ENCODE data around the gene GRAP2.
"Not testable (repeated sequence)": the region's sequence is repeated elsewhere in the genome, so short reads cannot be mapped to it uniquely, and the experiment has no call there.

Gene GRAP2

DNA sequence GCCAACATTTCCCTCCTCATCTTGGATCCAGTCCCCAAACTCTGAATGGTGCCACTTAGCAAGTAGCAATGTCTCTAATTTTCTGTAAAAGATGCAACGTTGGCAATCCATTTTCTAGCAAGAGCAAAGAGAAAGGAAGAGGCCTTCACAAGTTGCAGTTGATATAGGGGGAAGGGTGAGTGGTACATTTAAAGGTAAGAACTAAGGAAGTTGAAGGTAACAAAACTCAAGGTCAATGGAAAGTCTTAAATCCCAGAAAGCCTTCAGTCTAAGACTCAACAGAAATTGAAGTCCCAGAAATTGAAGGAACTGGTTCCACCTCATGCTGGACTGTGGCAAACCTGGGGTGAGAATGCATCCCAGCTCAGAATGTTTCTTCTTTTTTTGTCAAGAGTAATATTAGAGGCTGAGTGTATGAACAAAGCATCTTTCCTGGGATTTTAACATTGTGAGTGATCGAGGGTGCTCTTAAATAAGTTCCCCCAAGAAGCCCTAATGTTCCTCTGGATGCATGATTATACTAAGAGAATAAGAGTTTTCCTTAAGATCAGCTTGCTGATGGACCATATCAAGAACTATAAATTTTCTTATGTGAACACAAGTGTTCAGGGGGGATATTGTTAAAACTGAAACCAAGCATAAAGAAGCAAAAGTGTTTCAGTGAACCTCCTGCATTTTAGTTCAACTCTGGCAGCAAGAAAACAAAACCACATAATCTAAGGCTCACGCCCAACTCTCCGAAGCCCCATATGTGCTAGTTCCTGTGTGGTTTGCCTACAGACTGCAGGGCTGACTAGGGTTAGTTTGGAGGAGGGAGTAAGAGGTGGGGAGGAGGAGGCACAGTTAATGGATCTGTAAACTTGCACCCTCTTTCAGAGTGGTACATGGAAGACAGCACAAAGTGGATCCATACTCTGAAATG lies at the start of gene GRAP2:
Gene GRAP2 (plus strand): TSS at position 779 of the 922 bp plus-strand sequence. CDS start 46,023 bp downstream, outside the sequence.
- DNase-seq, result peak in 2 of 4 experiments; percentile 23 to 27

DNA sequence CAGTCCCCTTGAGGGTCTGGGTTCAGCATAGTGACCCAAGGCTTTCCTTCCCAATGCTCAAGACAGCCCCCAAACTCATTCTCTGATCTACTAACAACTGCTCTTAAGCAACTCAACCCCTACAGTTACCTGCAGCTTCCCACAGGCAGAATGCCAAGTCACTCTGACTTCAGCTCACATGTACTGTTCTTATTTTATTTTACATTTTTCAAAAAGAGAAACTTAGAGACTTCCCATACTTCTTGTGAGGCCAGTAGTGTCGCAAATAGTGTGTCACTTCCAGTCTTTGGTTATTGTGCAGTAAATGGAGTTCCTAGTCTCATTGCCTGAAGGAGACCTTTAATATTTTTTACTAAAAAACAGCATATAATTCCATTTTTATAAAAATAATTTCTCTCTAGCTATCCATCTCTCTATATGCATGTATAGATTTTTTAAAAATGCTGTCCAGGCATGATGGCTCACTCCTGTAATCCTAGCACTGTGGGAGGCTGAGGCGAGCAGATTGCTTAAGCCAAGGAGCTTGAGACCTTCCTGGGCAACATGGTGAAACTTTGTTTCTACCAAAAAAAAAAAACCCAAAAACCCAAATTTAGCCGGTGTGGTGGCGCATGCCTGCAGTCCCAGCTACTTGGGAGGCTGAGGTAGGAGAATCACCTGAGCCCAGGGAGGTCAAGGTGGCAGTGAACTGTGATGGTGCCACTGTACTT lies 49.1 kb upstream of the GRAP2 start:
- no peak for DNase-seq

DNA sequence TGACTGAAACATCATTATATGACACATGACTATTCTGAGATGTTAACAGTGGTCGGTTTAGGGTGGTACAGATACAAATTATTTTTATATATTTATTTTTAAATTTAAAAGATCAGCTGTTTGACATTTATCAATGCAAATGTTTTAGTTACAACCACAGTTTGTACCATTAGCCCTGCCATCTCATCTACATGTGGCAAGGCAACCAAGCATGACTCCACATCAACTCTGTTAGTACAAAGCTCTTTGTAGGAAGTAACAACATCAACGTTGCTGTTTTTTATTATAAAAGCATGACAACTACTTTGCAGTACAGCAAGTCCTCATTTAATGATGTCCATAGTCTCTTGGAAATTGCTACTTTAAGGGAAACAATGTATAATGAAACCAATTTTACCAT lies 48.1 kb upstream of the GRAP2 start:
- no peak for DNase-seq

DNA sequence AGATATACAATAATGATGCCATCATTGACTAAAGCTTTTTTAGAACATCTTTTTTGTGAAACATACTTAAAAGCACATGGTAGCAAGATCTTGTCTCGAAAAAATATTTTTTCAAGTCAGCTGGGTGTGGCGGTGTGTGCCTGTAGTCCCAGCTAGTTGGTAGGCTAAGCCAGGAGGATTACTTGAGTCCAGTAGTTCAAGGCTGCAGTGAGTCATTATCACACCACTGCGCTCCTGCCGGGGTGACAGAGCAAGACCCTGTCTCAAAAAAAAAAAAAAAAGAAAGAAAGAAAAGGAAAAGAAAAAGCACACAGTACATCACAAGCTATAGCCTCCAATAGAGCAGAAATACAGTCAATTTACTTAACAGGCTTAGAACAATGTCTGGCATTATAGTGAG lies 44.3 kb upstream of the GRAP2 start:
- no peak for DNase-seq

DNA sequence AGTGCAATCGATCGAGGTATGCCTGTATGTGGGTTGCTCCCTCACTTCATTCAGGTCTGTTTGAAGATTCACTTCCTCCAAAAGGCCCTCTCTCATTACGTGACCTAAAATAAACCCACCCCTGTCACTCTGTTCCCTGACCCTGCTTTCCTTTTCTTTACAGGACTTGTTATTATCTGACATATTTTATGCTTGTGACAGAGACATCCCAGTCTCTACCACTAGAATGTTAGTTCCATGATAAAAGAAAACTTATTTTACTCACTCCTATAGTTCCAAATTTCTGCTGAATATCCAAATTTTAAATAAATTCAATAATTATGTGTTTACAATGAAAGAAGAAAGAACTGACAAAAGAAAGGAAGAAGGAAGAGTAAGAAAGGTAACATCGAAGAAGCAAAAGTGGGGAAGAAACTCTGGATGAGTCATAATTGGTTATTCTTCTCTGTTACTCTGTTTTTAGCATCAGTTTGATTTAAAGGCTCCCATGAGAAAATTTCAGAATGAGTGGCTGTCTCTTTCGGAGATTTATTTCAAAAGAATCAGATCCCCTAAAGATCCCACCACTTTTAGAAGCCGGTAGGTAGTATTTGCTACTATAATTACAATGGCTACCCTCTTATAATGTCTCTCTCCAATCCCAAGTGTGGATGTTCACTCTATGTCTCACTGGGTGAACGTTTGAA lies 40.8 kb upstream of the GRAP2 start:
- DNase-seq, result no peak

DNA sequence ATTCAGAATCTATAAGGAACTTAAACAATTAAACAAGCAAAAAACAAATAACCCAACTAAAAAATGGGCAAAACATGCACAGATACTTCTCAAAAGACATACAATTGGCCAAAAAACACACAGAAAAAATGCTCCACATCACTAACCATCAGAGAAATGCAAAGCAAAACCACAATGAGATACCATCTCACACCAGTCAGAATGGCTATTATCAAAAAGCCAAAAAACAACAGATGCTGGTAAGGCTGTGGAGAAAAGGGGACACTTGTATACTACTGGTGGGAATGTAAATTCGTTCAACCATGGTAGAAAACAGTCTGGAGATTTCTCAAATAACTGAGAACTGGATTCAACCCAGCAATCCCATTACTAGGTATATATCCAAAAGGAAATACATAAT lies 32.1 kb upstream of the GRAP2 start:
- no peak for DNase-seq

DNA sequence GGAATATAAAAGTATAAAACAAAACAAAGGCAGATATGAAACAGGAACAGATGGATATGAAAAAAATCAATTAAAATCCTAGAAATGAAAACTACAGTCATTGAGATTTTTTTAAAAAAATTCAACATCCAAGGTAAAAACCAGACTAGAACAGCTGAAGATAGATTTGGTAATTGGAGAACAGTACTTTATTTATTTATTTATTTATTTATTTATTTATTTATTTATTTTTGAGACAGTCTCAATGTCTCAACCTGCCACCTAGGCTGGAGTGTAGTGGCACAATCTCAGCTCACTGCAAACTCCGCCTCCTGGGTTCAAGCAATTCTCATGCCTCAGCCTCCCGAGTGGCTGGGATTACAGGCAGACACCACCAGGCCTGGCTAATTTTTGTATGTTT lies 31.1 kb upstream of the GRAP2 start:
- not testable (repeated sequence) for DNase-seq

DNA sequence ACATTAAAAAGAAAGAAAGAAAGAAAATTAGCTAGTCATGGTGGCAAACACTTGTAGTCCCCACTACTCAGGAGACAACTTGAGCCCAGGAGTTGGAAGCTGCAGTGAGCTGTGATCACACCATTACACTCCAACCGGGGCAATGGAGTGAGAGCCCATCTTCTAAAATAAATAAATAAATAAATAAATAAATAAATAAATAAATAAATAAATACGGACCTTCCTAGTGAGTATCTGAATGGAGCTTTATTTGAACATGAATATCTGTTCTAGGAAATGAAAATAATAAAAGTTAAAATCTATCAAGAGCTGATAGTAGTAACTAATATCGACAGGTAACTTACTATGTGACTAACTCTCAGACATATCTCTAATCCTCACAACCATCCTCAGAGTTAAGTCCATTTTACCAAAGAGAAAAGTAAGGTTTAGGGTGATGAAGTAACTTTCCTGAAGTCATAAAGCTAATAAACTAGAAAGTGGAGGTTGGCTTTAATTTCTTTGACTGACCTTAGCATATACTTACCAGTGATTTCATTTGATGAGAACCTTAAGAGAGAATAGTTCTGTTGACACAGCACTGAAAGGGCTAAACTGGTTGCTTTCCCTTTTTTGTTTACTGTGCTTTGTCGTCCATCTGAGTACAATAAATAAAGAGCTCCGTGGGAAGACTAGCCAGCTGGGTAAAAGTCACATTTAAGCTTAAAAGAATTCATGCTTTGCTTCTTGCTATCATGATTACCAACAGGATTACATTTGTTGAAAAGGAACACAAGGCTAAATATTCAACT lies 29.7 kb upstream of the GRAP2 start:
- DNase-seq, result no peak

DNA sequence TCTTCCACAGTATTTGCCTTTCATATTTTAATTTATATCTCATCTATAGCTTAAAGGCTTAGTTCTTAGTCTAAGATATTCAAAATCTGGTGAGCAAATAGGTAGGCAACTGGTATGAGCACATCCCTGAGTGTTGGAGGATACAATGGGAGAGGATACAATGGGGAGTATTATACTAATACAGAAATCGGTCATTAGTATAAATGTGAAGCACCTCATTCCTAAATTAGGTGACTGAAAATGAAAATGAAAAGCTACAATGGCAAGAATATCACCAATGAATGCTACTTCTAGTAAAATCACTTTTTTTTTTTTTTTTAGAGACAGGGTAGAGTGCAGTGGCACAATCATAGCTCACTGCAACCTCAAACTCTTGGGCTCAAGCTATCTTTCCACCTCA lies 28.3 kb upstream of the GRAP2 start:
- DNase-seq, result no peak

DNA sequence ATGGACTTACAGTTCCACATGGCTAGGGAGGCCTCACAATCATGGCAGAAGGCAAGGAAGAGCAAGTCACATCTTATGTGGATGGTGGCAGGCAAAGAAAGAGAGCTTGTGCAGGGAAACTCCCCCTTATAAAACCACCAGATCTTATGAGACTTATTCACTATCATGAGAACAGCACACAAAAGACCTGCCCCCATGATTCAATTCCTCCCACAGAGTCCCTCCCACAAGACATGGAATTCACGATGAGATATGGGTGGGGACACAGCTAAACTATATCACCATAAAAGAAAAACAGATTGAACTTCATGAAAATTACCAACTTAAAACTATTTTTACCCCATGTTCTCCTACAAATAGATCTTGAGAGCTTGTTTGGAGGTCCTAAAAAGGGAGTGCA lies 26.9 kb upstream of the GRAP2 start:
- DNase-seq, result no peak

DNA sequence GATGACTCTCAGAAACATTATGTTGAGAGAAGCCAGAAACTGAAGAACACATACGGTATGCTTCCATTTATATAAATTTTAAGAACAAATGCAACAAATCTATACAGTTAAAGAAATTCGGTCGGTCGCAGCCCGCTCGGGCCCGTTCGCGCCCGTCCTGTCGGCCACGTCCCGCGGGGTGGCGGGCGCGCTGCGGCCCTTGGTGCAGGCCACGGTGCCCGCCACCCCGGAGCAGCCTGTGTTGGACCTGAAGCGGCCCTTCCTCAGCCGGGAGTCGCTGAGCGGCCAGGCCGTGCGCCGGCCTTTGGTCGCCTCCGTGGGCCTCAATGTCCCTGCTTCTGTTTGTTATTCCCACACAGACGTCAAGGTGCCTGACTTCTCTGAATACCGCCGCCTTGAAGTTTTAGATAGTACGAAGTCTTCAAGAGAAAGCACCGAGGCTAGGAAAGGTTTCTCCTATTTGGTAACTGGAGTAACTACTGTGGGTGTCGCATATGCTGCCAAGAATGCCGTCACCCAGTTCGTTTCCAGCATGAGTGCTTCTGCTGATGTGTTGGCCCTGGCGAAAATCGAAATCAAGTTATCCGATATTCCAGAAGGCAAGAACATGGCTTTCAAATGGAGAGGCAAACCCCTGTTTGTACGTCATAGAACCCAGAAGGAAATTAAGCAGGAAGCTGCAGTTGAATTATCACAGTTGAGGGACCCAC lies 25.6 kb upstream of the GRAP2 start:
- DNase-seq, result not testable (repeated sequence)

DNA sequence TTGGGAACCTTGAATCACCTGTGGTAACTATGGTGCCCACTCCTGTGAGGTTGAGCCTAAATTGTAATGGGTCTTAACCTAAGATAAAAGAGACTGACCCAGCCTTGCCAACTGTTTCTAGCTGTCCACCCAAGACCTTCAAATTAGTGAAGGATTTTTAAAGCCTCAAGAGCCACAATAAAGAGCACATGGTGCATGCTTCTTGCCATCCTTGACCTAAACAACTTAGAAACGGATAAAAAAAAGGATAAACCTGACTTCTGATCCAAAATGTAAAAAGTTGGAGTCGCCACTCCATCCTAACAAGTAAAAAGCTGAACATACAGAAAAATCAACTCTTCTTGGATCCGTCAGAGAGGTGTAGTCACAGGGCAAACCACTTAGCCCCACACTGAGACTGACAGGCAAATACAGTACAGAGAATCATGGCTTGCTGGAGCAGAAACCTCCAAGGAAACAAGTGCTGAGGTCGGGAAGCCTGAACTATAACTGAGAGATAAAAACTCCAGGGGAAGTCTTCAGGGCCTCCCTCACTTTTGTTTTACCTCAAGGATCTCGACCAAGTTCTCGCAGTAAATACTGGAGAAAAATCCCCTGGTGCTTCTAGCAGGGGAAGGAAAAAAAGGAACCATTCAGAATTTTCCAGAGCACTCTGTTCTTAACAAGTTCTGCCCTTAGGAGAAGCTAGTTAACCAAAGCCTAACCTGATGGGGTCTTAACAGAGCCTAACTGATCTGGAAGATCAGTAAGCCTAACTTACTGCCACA lies 23.6 kb upstream of the GRAP2 start:
- DNase-seq, result no peak

DNA sequence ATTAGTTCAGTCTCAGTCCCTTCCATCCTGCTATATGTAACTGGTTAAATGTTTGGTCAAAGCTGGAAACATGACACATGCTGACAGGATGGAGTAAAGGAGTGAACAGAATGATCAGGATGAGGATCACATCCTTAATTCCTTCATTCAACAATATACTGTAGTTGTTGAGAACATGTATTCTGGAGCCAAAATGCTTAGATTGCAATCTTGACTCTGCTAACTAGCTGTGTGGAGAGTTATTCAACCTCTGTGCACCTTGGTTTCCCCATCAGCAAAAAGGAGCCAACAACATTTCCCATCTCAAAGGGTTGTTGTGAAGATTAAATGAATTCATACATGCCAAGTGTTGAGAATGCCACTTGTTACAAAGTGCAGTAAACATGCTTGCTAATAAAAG lies 20.2 kb upstream of the GRAP2 start:
- DNase-seq, result no peak

DNA sequence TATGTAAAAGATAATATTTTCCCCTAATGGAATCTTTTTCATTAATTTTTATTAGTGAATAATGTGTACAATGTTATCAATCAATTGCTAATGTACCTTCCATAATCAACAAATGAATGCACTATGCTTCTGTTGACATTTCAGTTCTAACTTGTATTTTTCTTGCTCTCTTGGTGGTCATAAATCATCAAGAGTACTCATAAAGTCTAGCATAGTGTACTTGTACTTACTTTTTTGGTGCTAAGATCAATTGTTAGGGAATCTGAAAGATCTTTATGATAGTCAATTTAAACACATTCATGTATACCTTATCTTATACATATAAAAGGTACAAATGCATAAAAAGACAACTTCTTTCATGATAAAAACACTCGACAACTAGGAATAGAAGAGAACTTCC lies 17.8 kb upstream of the GRAP2 start:
- no peak for DNase-seq

DNA sequence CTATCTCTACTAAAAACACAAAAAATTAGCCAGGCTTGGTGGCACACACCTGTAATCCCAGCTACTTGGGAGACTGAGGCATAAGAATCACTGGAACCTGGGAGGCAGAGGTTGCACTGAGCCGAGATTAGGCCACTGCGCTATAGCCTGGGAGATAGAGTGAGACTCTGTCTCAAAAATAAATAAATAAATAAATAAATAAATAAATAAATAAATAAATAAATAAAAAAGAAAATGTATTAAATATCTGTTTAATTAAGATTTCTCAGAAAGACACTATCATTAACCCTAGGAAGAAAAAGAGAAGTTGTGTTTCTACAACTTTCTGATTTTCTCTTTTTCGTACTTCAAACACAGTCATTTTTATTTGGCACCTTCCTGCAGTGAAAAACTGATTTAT lies 11.0 kb upstream of the GRAP2 start:
- DNase-seq, result not testable (repeated sequence)

DNA sequence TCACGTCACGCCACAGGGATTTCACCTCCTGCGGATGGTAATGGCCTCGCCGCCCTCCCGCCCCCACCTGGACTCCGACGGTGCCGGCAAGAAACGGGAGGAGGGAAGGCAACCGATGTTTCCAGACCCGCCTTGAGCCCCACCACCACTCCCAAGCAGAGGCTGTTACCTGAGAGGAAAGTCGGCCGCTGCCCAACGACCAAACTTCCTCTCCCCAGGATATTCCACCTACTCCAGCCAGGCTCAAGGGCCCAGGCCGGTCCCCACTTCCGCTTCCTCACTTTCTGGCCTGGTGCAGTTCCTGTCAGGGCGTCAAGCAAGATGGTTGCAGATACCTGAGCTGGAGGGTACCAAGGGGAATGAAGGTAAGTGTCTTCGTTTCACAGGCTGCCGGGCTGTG lies 7.4 kb upstream of the GRAP2 start, which contains the start of gene ENTHD1:
Gene ENTHD1 (minus strand): TSS at position 235 of the 400 bp plus-strand sequence. CDS start 6,012 bp downstream, outside the sequence.
- no peak for DNase-seq

DNA sequence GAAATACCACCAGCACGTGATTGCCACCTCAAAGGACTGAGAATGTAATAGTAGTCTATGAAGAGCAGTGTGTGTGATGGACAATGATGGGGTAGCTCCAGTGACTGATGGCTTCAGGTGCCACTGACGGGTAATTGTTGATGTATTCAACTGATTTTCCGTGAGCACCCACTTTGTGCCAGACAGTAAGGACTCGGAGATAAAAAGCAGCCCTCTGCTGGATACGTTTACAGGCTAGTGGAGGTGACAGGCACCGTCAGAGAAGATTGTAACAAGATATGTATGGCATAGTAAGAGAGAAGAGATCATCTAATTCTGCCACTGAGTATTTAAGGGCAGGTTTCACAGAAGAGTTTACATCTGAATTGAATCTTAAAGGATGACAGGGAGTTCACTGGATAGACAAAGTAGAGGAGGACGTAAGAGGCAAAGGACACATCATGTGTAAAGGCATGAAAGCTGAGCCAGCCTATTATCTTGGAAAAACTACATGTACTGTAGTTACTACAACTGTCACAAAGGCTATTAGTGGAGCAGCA lies 6.3 kb upstream of the GRAP2 start:
- DNase-seq, result no peak

DNA sequence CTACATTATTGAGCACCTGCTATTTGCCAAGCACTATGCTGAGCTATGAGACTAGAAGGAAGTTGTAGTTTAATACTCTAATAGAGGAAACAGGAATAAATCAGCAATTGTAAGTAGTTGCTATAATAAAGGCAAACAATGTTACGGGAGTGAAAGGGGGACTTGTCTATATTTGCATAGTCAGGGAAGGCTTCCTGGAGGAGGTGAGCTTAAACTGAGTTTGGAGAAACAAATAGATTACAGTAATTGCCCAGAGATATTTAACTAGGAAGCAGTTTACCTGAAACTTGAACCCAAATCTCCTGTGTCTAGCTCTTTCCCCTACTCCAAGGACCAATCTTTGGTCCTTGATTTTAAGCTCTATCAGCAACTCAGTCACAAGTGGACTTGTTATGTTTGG lies 5.2 kb upstream of the GRAP2 start:
- DNase-seq, result no peak

DNA sequence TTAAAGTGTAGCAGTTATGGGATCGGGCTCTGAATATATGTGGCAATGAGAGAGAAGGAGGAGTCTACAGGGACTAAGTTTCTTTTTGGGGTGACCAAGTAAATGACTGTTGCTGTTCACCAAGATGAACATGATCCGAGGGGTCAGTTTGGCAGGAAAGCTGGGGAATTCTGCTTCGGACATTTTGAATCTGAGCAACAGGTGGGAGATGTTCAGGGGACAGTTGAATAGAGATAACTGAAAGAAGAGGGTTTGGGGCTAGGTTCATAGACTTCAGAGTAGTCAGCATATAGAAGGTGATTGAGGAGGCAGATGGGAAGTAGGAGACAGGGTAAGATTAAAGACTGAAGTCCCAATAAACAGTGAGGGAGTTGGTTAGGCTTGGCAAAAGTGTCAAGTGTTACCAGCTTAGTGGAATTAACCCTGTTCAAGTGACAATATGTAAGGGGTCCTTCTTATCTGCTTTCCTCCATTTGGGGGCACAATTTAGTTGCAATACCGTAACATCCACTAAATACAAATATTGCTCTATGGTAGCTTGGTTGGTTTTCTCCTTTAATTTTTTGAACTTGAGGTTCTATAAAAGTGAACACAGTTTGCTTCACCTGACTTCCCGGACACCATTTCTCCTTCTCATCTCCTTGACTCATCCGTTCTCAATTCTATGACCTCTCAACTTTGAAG lies 4.4 kb upstream of the GRAP2 start:
- no peak for DNase-seq

DNA sequence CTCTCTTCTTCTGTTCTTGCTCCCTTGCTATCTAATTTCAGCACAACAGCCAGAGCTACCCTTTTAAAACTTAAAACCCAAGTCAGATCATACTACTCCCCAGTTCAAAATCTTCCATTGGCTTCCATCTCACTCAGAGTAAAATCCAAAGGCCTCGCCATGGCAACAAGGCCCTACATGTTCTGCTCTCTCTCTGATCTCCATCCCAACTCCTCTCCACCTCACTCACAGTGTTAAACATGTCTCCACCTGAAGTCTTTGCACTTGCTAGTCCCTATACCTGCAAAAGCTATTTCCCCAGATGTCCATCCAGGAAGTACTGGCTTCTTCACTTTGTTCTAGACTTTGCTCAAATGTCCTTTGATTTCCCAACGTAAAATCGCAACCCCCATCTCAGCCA lies 3.0 kb upstream of the GRAP2 start:
- DNase-seq, result no peak

Data from activated CD4-positive, CD25-positive, alpha-beta regulatory T cell (primary cell).